Astrocyte (in vitro differentiated cells and primary cell): Measurements from ENCODE around the gene NRSN2. TPM values are rescaled to one million over a fixed set of nuclear protein-coding genes. Genes with fewer than 3 reads are reported as not detected.

Source experiments
- DNase-seq: peaks from one replicate; pipeline ENCODE4 v3.0.0-alpha.2; 2010; ENCODE audit warnings: low read depth
- FAIRE-seq: peaks from 2 replicates; lab custom pipeline; 2011; peaks lifted over from hg19 to GRCh38; lab: Jason Lieb, UNC
- H2AFZ ChIP-seq: 2 replicates; pipeline ENCODE4 v1.6.0; 2012; ENCODE audit warnings: low read depth, low read length, inconsistent platforms
- H3K27ac ChIP-seq: 2 replicates; pipeline ENCODE4 v1.5.1; 2011; ENCODE audit warnings: low read depth, low read length, inconsistent platforms
- H3K27me3 ChIP-seq: 2 replicates; pipeline ENCODE4 v1.6.0; 2011; ENCODE audit warnings: low read length, inconsistent platforms; ENCODE audit not compliant: insufficient read depth
- H3K36me3 ChIP-seq: 2 replicates; pipeline ENCODE4 v1.5.1; 2011; ENCODE audit warnings: low read length, inconsistent platforms; ENCODE audit not compliant: insufficient read depth
- H3K4me1 ChIP-seq: 2 replicates; pipeline ENCODE4 v1.5.1; 2011; ENCODE audit warnings: low read length, inconsistent platforms; ENCODE audit not compliant: insufficient read depth
- H3K4me2 ChIP-seq: 2 replicates; pipeline ENCODE4 v1.6.0; 2012; ENCODE audit warnings: low read length, inconsistent platforms
- H3K4me3 ChIP-seq: 2 replicates; pipeline ENCODE4 v1.5.1; 2011; ENCODE audit warnings: low read depth, mild to moderate bottlenecking, low read length, inconsistent platforms; ENCODE audit not compliant: insufficient read depth
- H3K79me2 ChIP-seq: 2 replicates; pipeline ENCODE4 v1.6.0; 2012; ENCODE audit warnings: mild to moderate bottlenecking, low read length, inconsistent platforms; ENCODE audit not compliant: insufficient read depth
- H3K9ac ChIP-seq: 2 replicates; pipeline ENCODE4 v1.6.0; 2012; ENCODE audit warnings: mild to moderate bottlenecking, low read length, inconsistent platforms
- H3K9me3 ChIP-seq: 2 replicates; pipeline ENCODE4 v1.5.1; 2012; ENCODE audit warnings: low read depth, mild to moderate bottlenecking, low read length, inconsistent platforms; ENCODE audit not compliant: insufficient read depth
- H4K20me1 ChIP-seq: 2 replicates; pipeline ENCODE4 v1.6.0; 2012; ENCODE audit warnings: low read length, inconsistent platforms; ENCODE audit not compliant: insufficient read depth
- H3K27ac Mint-ChIP-seq: one replicate; pipeline ENCODE4 v1.8.0; 2021; ENCODE audit warnings: mild to moderate bottlenecking, mixed read lengths; ENCODE audit not compliant: unreplicated experiment
- H3K27me3 Mint-ChIP-seq: one replicate; pipeline ENCODE4 v1.8.0; 2021; ENCODE audit warnings: low read depth, mixed read lengths; ENCODE audit not compliant: unreplicated experiment
- H3K36me3 Mint-ChIP-seq: one replicate; pipeline ENCODE4 v1.8.0; 2021; ENCODE audit warnings: low read depth, mixed read lengths; ENCODE audit not compliant: unreplicated experiment
- H3K4me1 Mint-ChIP-seq: one replicate; pipeline ENCODE4 v1.8.0; 2021; ENCODE audit warnings: low read depth, mixed read lengths; ENCODE audit not compliant: unreplicated experiment
- H3K4me3 Mint-ChIP-seq: one replicate; pipeline ENCODE4 v1.8.0; 2021; ENCODE audit warnings: mild to moderate bottlenecking, moderate library complexity, mixed read lengths; ENCODE audit not compliant: unreplicated experiment
- H3K9me3 Mint-ChIP-seq: one replicate; pipeline ENCODE4 v1.8.0; 2021; ENCODE audit warnings: mild to moderate bottlenecking, mixed read lengths; ENCODE audit not compliant: unreplicated experiment
- CTCF ChIP-seq: IDR thresholded peaks from 2 replicates; pipeline ENCODE4 v1.5.1; 2011; ENCODE audit warnings: low read depth, mild to moderate bottlenecking, inconsistent platforms, low read length, moderate library complexity; ENCODE audit not compliant: insufficient read depth
- EZH2 ChIP-seq: IDR thresholded peaks from 2 replicates; pipeline ENCODE4 v1.6.1; 2012; ENCODE audit warnings: mild to moderate bottlenecking, low read length, inconsistent platforms; ENCODE audit not compliant: insufficient read depth
- total RNA-seq: library from RNA; stranded (reverse); gene quantifications from 2 replicates; pipeline ENCODE4 v1.2.1, GENCODE V29; 2021

The NRSN2 gene
- total RNA-seq, 1 donor from 2014 or later = 57.8 TPM

DNA sequence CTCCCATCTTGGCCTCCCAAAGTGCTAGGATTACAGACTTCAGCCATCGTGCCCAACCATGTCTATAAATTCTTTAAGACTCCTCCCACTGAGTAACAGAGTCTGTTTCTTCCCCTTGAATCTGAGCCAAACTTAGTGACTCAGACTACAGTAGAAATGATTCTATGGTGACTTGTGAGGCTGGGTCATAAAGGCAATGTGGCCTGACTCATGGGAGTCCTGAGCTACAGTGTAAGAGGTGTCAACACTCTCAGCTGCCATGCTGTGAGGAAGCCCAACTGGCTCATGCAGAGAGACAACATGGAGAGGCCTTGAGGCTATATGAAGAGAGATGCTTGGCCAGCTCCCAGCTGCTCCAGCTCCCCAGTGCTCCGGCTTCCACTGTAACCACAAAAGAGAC is 5.2 kb upstream of the NRSN2 start:
- Histone ChIP-seq H3K9ac (no peak overlapping the region), H3K79me2 (peaks cover 6% of the 10 kb centered on the region), H3K36me3 (no peaks in the 10 kb centered on the region), H2AFZ (no peak overlapping the region), H3K4me1 (peaks cover 4% of the 10 kb centered on the region), H3K27ac (no peak overlapping the region), H3K27me3 (no peaks in the 10 kb centered on the region), H4K20me1 (no peaks in the 10 kb centered on the region), H3K4me2 (no peak overlapping the region), H3K9me3 (peaks cover 11% of the 10 kb centered on the region), H3K4me3 (no peak overlapping the region)
- Mint-ChIP-seq H3K27ac (peak overlapping the region; percentile 34), H3K4me3 (no peak overlapping the region), H3K4me1 (peaks cover 4% of the 10 kb centered on the region), H3K27me3 (peaks cover 1% of the 10 kb centered on the region), H3K36me3 (peaks cover 25% of the 10 kb centered on the region), H3K9me3 (peaks cover 31% of the 10 kb centered on the region)
- FAIRE-seq (no peak), DNase-seq (peak; percentile 81)
- TF ChIP-seq CTCF (no peak), EZH2 (no peak)

DNA sequence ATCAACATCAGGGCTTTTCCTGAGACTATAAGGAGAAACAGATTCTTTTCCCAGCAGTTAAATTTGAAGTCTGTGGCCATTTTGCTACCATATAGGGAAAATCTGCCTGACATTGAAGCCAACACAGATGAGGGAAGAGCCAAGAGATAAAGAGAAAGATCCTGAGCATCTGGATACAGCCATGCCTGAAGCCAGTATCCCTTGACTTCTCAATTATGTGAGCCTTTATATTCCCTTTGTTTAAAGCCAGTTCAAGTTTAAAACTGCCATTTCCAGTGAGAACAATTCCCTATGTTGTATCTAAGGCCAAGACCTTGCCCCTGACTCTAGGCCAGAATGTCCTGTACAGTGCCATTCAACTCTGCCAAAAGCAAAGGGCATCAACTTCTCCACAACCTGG is 3.8 kb upstream of the NRSN2 start:
- H3K27me3 ChIP-seq = no peaks in the 10 kb centered on the region
- Mint-ChIP-seq H3K4me1 (peaks cover 4% of the 10 kb centered on the region), H3K9me3 (peaks cover 31% of the 10 kb centered on the region), H3K27me3 (peaks cover 1% of the 10 kb centered on the region), H3K36me3 (peaks cover 25% of the 10 kb centered on the region), H3K4me3 (no peak overlapping the region), H3K27ac (no peak overlapping the region)
- DNase-seq = no peak
- no peaks in the 10 kb centered on the region for H4K20me1 ChIP-seq
- peaks cover 11% of the 10 kb centered on the region for H3K9me3 ChIP-seq
- H3K9ac ChIP-seq = no peak overlapping the region
- peaks cover 9% of the 10 kb centered on the region for H3K79me2 ChIP-seq
- FAIRE-seq = no peak
- H3K4me3 ChIP-seq = no peak overlapping the region
- TF ChIP-seq CTCF (no peak), EZH2 (no peak)
- no peak overlapping the region for H3K4me2 ChIP-seq
- no peak overlapping the region for H3K27ac ChIP-seq
- H3K4me1 ChIP-seq = peaks cover 4% of the 10 kb centered on the region
- no peak overlapping the region for H2AFZ ChIP-seq
- H3K36me3 ChIP-seq = no peaks in the 10 kb centered on the region

GRCh38 chr20:346033-346639 is 775 bp upstream of the NRSN2 start:
- H3K27me3 ChIP-seq = no peaks in the 10 kb centered on the region
- peaks cover 4% of the 10 kb centered on the region for H4K20me1 ChIP-seq
- H3K9me3 ChIP-seq = peaks cover 11% of the 10 kb centered on the region
- peaks cover 11% of the 10 kb centered on the region for H3K4me1 ChIP-seq
- peak overlapping the region; percentile 77 for H3K4me3 ChIP-seq
- TF ChIP-seq EZH2 (no peak), CTCF (no peak)
- FAIRE-seq = no peak
- H3K36me3 Mint-ChIP-seq = peaks cover 27% of the 10 kb centered on the region
- H3K4me3 Mint-ChIP-seq = peak overlapping the region; percentile 93
- H3K4me1 Mint-ChIP-seq = peaks cover 4% of the 10 kb centered on the region
- peak overlapping the region; percentile 94 for H3K27ac Mint-ChIP-seq
- H3K36me3 ChIP-seq = peaks cover 6% of the 10 kb centered on the region
- H3K27me3 Mint-ChIP-seq = no peaks in the 10 kb centered on the region
- peak overlapping the region; percentile 95 for H3K9ac ChIP-seq
- no peak for DNase-seq
- peak overlapping the region; percentile 88 for H2AFZ ChIP-seq
- H3K27ac ChIP-seq = peak overlapping the region; percentile 31
- peaks cover 12% of the 10 kb centered on the region for H3K79me2 ChIP-seq
- H3K4me2 ChIP-seq = peak overlapping the region; percentile 93
- H3K9me3 Mint-ChIP-seq = peaks cover 26% of the 10 kb centered on the region
